Gastroesophageal sphincter (tissue), 4 donors: ENCODE data around the gene CENPC. TPM values are rescaled to one million over a fixed set of nuclear protein-coding genes. Genes with fewer than 3 reads are reported as not detected.
"Not testable (repeated sequence)": the region's sequence is repeated elsewhere in the genome, so short reads cannot be mapped to it uniquely, and the experiment has no call there.

Experiments
- ATAC-seq: fragments of 150-250 bp; one replicate; pipeline ENCODE4 v1.9.1; 2016; ENCODE audit warnings: mild to moderate bottlenecking, moderate library complexity
- H3K27ac ChIP-seq, 4 donors: fragments of 200-600 bp; sonication (generic) in 3 of 4; 1 replicate in 3 of 4; 2 replicates in 1 of 4; pipeline ENCODE4 v1.5.1; 2016 to 2019
- H3K27me3 ChIP-seq: fragments of 200-600 bp; sonication (generic); one replicate; pipeline ENCODE4 v1.5.1; 2019
- H3K36me3 ChIP-seq, 2 donors: fragments of 200-600 bp; sonication (generic); one replicate each; pipeline ENCODE4 v1.5.1; 2019; ENCODE audit warnings: control low read depth in 1 of 2
- H3K4me1 ChIP-seq, 3 donors: fragments of 200-600 bp; sonication (generic); 1 replicate in 2 of 3; 2 replicates in 1 of 3; pipeline ENCODE4 v1.5.1; 2016 to 2019; ENCODE audit warnings: control low read depth in 2 of 3
- H3K4me3 ChIP-seq, 2 donors: fragments of 200-600 bp; sonication (generic); one replicate each; pipeline ENCODE4 v1.5.1; 2019; ENCODE audit warnings: mild to moderate bottlenecking in 1 of 2, moderate library complexity in 1 of 2
- H3K9me3 ChIP-seq, 3 donors: fragments of 200-600 bp; sonication (generic); one replicate each; pipeline ENCODE4 v1.5.1; 2017 to 2019; ENCODE audit warnings: control low read depth in 2 of 3
- CTCF ChIP-seq, 4 experiments: fragments of 200-600 bp in 2 of 4; fragments of 450-650 bp in 2 of 4; sonication (generic) in 1 of 4; IDR thresholded peaks; one replicate each; pipeline ENCODE4 v1.5.1; 2017 to 2019; ENCODE audit warnings: antibody characterized with exemption in 4 of 4, mild to moderate bottlenecking in 2 of 4, moderate library complexity in 2 of 4
- EP300 ChIP-seq: sonication (generic); formaldehyde crosslinking; IDR thresholded peaks from one replicate; pipeline ENCODE4 v1.6.1; 2017; ENCODE audit warnings: antibody characterized with exemption, mild to moderate bottlenecking
- POLR2A ChIP-seq, 2 donors: fragments of 450-650 bp; IDR thresholded peaks; one replicate each; pipeline ENCODE4 v1.6.1; 2017; ENCODE audit warnings: antibody characterized with exemption in 2 of 2, mild to moderate bottlenecking in 2 of 2, moderate library complexity in 1 of 2
- POLR2AphosphoS5 ChIP-seq: sonication (generic); formaldehyde crosslinking; IDR thresholded peaks from one replicate; pipeline ENCODE4 v1.6.1; 2017; ENCODE audit warnings: antibody characterized with exemption
- WGBS, 2 donors: methylation state at CpG; one replicate each; pipeline ENCODE4 v1.1.5; 2018; ENCODE audit warnings: low coverage in 1 of 2; 5-methylcytosine and 5-hydroxymethylcytosine counted together
- total RNA-seq, 4 donors: library from RNA; depleted of rRNA; stranded (reverse); fragments of >200 nt; gene quantifications; one replicate each; pipeline ENCODE4 v1.1.0, GENCODE V29; 2016

CENPC gene
- total RNA-seq, 4 donors from 2014 or later = 12.4 to 48.4 (median 20.2) TPM

DNA sequence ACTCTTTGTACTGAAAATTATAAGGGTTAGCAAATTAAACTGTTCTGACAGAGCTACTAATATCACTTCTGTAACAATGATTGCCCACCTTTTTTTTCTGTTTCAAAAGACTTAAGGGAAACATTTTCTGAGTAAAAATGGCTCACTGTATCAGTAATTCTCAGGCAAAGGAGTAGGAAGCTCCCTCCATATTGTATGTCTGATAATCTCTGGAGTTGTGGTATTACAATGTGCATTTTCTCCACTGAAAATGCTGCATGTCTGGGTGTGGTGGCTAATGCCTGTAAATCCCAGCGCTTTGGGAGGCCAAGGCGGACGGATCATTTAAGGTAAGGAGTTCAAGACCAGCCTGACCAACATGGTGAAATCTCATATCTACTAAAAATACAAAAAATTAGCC, 8.8 kb upstream of the CENPC start:
- no peak for ATAC-seq
- no peak overlapping the region for H3K4me3 ChIP-seq
- H3K9me3 ChIP-seq = no peaks in the 10 kb centered on the region
- H3K27me3 ChIP-seq = no peaks in the 10 kb centered on the region
- WGBS, 2 donors = 92 to 100% methylated on average over 2 to 3 of the region's 3 CpGs
- TF ChIP-seq CTCF (IDR thresholded peaks at IDR 0.05) = no peak
- no peak for TF ChIP-seq POLR2A (IDR thresholded peaks at IDR 0.05)
- TF ChIP-seq EP300 = no peak
- TF ChIP-seq POLR2AphosphoS5 = no peak
- H3K27ac ChIP-seq = no peak overlapping the region
- no peaks in the 10 kb centered on the region for H3K4me1 ChIP-seq
- no peaks in the 10 kb centered on the region for H3K36me3 ChIP-seq

DNA sequence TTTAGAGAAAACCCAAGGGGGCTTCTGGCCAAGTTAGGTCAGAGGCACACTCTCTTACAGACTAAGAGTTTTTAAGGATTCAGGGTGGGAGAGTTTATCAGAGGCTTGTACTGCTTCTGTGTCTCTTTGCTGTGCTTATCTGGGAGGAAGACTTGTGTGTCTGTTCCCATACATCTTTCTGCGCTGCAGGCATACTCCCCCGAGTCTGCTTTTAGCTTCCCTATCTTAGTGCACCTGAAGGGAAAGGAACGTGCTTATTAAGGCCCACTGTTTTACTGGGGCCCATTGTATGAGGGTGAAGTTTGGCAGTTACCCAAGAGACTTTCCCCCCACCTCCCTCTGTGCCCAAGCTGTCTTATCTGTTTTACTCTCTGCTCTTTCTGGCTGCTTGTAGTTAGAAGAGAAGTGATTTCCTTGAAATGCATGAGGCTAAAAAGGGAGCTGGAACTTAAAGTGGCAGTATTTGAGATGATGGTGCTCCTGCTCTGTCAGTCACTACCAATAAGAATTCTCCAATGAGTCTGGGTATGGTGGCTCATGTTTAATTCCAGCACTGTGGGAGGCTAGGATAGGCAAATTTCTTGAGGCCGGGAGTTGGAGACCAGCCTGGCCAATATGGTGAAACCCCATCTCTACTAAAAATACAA, 7.0 kb upstream of the CENPC start:
- WGBS, 2 donors = 72 to 85% methylated on average over 3 to 4 of the region's 4 CpGs
- H3K27ac ChIP-seq, H3K27me3 ChIP-seq, H3K4me1 ChIP-seq, H3K4me3 ChIP-seq, ATAC-seq, H3K36me3 ChIP-seq, H3K9me3 ChIP-seq: not testable (repeated sequence)

GRCh38 chr4:67550857-67551256, 5.6 kb upstream of the CENPC start:
- TF ChIP-seq EP300 (no peak), POLR2AphosphoS5 (no peak), CTCF (IDR thresholded peaks at IDR 0.05) (no peak), POLR2A (IDR thresholded peaks at IDR 0.05) (no peak)
- WGBS, 2 donors = 87 to 100% methylated on average over 1 to 3 of the region's 3 CpGs
- Histone ChIP-seq H3K9me3 (no peaks in the 10 kb centered on the region), H3K27ac (no peak overlapping the region), H3K4me3 (no peak overlapping the region), H3K36me3 (no peaks in the 10 kb centered on the region), H3K27me3 (no peaks in the 10 kb centered on the region), H3K4me1 (peaks cover 0 to 11% (median 0%) of the 10 kb centered on the region in 3 donors)
- no peak for ATAC-seq

- H3K4me3 ChIP-seq = no peak overlapping the region
- peaks cover 0 to 12% (median 0%) of the 10 kb centered on the region in 3 donors for H3K4me1 ChIP-seq
- H3K9me3 ChIP-seq = no peaks in the 10 kb centered on the region
- no peak for ATAC-seq
- no peak for TF ChIP-seq EP300
- no peak for TF ChIP-seq CTCF (IDR thresholded peaks at IDR 0.05)
- no peak for TF ChIP-seq POLR2A (IDR thresholded peaks at IDR 0.05)
- no peak for TF ChIP-seq POLR2AphosphoS5
- H3K27me3 ChIP-seq = no peaks in the 10 kb centered on the region
- H3K36me3 ChIP-seq = no peaks in the 10 kb centered on the region
- H3K27ac ChIP-seq = no peak overlapping the region
These were observed 5.1 kb upstream of the CENPC start for GRCh38 chr4:67550451-67550850.

DNA sequence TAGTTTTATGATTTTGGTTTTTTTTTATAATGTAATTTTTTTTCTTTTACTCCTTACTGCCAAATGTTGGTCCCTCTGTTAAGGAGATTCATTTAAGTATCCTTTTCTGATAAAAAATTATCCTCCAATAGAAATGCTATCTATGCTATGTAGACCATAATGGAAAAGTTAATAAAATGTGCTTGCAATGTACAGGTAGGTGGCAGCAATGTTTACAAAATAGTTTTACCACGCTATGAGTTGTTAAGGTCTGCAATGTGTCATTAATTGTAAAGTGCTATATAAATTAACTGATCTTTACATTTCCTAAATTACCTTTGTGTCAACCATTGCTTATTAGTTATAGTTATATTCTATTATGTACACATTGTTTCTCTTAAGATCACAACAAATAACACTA, 3.8 kb upstream of the CENPC start:
- H3K4me3 ChIP-seq = no peak overlapping the region
- H3K9me3 ChIP-seq = no peaks in the 10 kb centered on the region
- ATAC-seq = no peak
- no peak overlapping the region for H3K27ac ChIP-seq
- no peaks in the 10 kb centered on the region for H3K27me3 ChIP-seq
- TF ChIP-seq POLR2A (IDR thresholded peaks at IDR 0.05) (no peak), POLR2AphosphoS5 (no peak), CTCF (IDR thresholded peaks at IDR 0.05) (no peak), EP300 (no peak)
- no peaks in the 10 kb centered on the region for H3K36me3 ChIP-seq
- WGBS, 2 donors = 14% methylated on average over 1 of the region's 1 CpG
- H3K4me1 ChIP-seq = peaks cover 0 to 15% (median 0%) of the 10 kb centered on the region in 3 donors
